A549 (cell line): ENCODE measurements around the gene HOXD12. TPM values are rescaled to one million over a fixed set of nuclear protein-coding genes. Genes with fewer than 3 reads are reported as not detected.
A peak's percentile ranks its signal among the peaks of the same experiment; 100 is the strongest.

ENCODE experiments used
- ATAC-seq, 2 experiments: fragments of 200-7000 bp in 1 of 2; fragments of >200 bp in 1 of 2; cut with Nextera tagmentation in 1 of 2; cut with Tn5 transposase in 1 of 2; 3 replicates each; pipeline versions ENCODE4 v1.8.0 to v1.9.1; 2018 to 2020; ENCODE audit warnings: mild to moderate bottlenecking in 1 of 2, moderate library complexity in 1 of 2
- CTCF ChIA-PET: fragments of 300-600 bp; sonication (Branson Sonifier 250); formaldehyde crosslinking; extraction: SDS; loops from one replicate; lab custom pipeline; 2021; ENCODE audit warnings: antibody characterized with exemption, inconsistent platforms; lab: Yijun Ruan, JAX
- POLR2A ChIA-PET: fragments of 350-600 bp; formaldehyde crosslinking; extraction: SDS; loops from one replicate; lab custom pipeline; 2021; ENCODE audit warnings: antibody characterized with exemption, inconsistent platforms; lab: Yijun Ruan, JAX
- DNase-seq, 2 experiments: peaks; one replicate each; pipeline versions ENCODE4 v3.0.0 to v3.0.0-alpha.2; 2011 to 2016; ENCODE audit warnings: low read depth in 1 of 2, low spot score in 1 of 2
- FAIRE-seq: peaks from 2 replicates; lab custom pipeline; 2011; peaks lifted over from hg19 to GRCh38; lab: Jason Lieb, UNC
- H3K27ac ChIP-seq, 2 experiments: fragments of >200 bp; sonication (Bioruptor Twin); formaldehyde crosslinking; 3 replicates each; pipeline ENCODE4 v1.5.1; 2016 to 2017
- H3K4me1 ChIP-seq: fragments of >200 bp; sonication (Bioruptor Twin); formaldehyde crosslinking; 3 replicates; pipeline ENCODE4 v1.6.1; 2016
- H3K4me2 ChIP-seq: fragments of >200 bp; sonication (Bioruptor Twin); formaldehyde crosslinking; 3 replicates; pipeline ENCODE4 v1.6.1; 2016
- H3K4me3 ChIP-seq: fragments of >200 bp; sonication (Bioruptor Twin); formaldehyde crosslinking; 3 replicates; pipeline ENCODE4 v1.5.1; 2016
- H3K9me3 ChIP-seq: fragments of >200 bp; sonication (Bioruptor Twin); formaldehyde crosslinking; 3 replicates; pipeline ENCODE4 v1.6.1; 2016
- CHD4 ChIP-seq: fragments of 200-600 bp; sonication (generic); IDR thresholded peaks from 2 replicates; pipeline ENCODE4 v1.6.1; 2016; ENCODE audit warnings: antibody characterized with exemption, mild to moderate bottlenecking, borderline replicate concordance
- EHF ChIP-seq: fragments of 250-450 bp; sonication (Bioruptor Pico); IDR thresholded peaks from 2 replicates; pipeline ENCODE4 v1.5.0; 2020; ENCODE audit warnings: mild to moderate bottlenecking
- EP300 ChIP-seq, 2 experiments: fragments of >200 bp; sonication (Bioruptor Twin); formaldehyde crosslinking; IDR thresholded peaks; 2 replicates in 1 of 2; 3 replicates in 1 of 2; pipeline ENCODE4 v1.6.1; 2016 to 2017
- FOSB ChIP-seq: fragments of 250-450 bp; sonication (Bioruptor Pico); IDR thresholded peaks from 2 replicates; pipeline ENCODE4 v1.5.0; 2020; ENCODE audit warnings: mild to moderate bottlenecking, moderate library complexity
- HDAC2 ChIP-seq: fragments of 200-600 bp; sonication (generic); IDR thresholded peaks from 2 replicates; pipeline ENCODE4 v1.6.1; 2016
- HEYL ChIP-seq: fragments of 250-450 bp; sonication (Bioruptor Pico); IDR thresholded peaks from 2 replicates; pipeline ENCODE4 v1.8.0; 2021; ENCODE audit warnings: mild to moderate bottlenecking, moderate library complexity
- HMGXB4 ChIP-seq: fragments of 250-450 bp; sonication (Bioruptor Pico); IDR thresholded peaks from 2 replicates; pipeline ENCODE4 v1.5.0; 2021; ENCODE audit warnings: mild to moderate bottlenecking, moderate library complexity, borderline replicate concordance
- HOXA7 ChIP-seq: fragments of 250-450 bp; sonication (Bioruptor Pico); IDR thresholded peaks from 2 replicates; pipeline ENCODE4 v1.5.0; 2020; ENCODE audit warnings: mild to moderate bottlenecking, moderate library complexity
- JUN ChIP-seq, 2 experiments: fragments of >200 bp; sonication (Bioruptor Twin); formaldehyde crosslinking; IDR thresholded peaks; 2 replicates in 1 of 2; 3 replicates in 1 of 2; pipeline ENCODE4 v1.6.1; 2016 to 2017
- KDM1A ChIP-seq: fragments of 200-600 bp; sonication (generic); IDR thresholded peaks from 2 replicates; pipeline ENCODE4 v1.6.1; 2016; ENCODE audit warnings: low read depth, mild to moderate bottlenecking
- MAFK ChIP-seq: fragments of 450-650 bp; IDR thresholded peaks from 2 replicates; pipeline ENCODE4 v1.6.1; 2014; ENCODE audit not compliant: partially characterized antibody
- MAZ ChIP-seq: fragments of 150-350 bp; IDR thresholded peaks from 2 replicates; pipeline ENCODE4 v1.6.1; 2014; ENCODE audit warnings: antibody characterized with exemption, low read depth, low read length, borderline replicate concordance
- NFE2L2 ChIP-seq: fragments of 150-350 bp; conservative IDR thresholded peaks from 2 replicates; pipeline ENCODE4 v1.6.1; 2014; ENCODE audit warnings: low read length
- NR3C1 ChIP-seq: fragments of >200 bp; sonication (Bioruptor Twin); formaldehyde crosslinking; IDR thresholded peaks from 3 replicates; pipeline ENCODE4 v1.6.1; 2017
- PHF8 ChIP-seq: fragments of 200-600 bp; sonication (generic); IDR thresholded peaks from 2 replicates; pipeline ENCODE4 v1.6.1; 2016; ENCODE audit warnings: low read depth, mild to moderate bottlenecking, antibody characterized with exemption, moderate library complexity, borderline replicate concordance
- RARB ChIP-seq: fragments of 250-450 bp; sonication (Bioruptor Pico); IDR thresholded peaks from 2 replicates; pipeline ENCODE4 v1.8.0; 2021; ENCODE audit warnings: mild to moderate bottlenecking, moderate library complexity
- RNF2 ChIP-seq: fragments of 200-600 bp; sonication (generic); IDR thresholded peaks from 2 replicates; pipeline ENCODE4 v1.6.1; 2016; ENCODE audit warnings: low read depth, mild to moderate bottlenecking, antibody characterized with exemption, moderate library complexity, borderline replicate concordance
- SMC3 ChIP-seq: fragments of >200 bp; sonication (Bioruptor Twin); formaldehyde crosslinking; IDR thresholded peaks from 3 replicates; pipeline ENCODE4 v1.6.1; 2018; ENCODE audit warnings: inconsistent platforms
- TP53 ChIP-seq: fragments of 250-450 bp; sonication (Bioruptor Pico); IDR thresholded peaks from 2 replicates; pipeline ENCODE4 v1.5.0; 2021; ENCODE audit warnings: mild to moderate bottlenecking, moderate library complexity
- ZFP36 ChIP-seq: fragments of 450-650 bp; IDR thresholded peaks from 2 replicates; pipeline ENCODE4 v1.6.1; 2014; ENCODE audit warnings: borderline replicate concordance; ENCODE audit not compliant: partially characterized antibody
- WGBS: methylation state at CpG from one replicate; pipeline ENCODE4 v1.1.6; 2017; ENCODE audit errors: missing lambda C conversion rate; 5-methylcytosine and 5-hydroxymethylcytosine counted together
- polyA plus RNA-seq, 4 experiments: library from polyadenylated mRNA; depleted of rRNA in 3 of 4; stranded (reverse); fragments of >200 nt; fragmentation: RNase III in 1 of 4; extraction: RNeasy Plus Mini Kit Qiagen cat#74134 plus additional on column Dnase treatment in 1 of 4; gene quantifications; 2 replicates in 3 of 4; 3 replicates in 1 of 4; pipeline ENCODE4 v1.2.3, GENCODE V29; 2011 to 2017

HOXD12 gene
- polyA plus RNA-seq, 2 of the 4 experiments (the other 2 are of a cell fraction), result not detected

GRCh38 chr2:176102309-176102866 lies 2.8 kb downstream of the HOXD12 start:
- ChIA-PET POLR2A (no interaction called here), CTCF (interaction anchor here (1.3 to 2.6 kb wide), 4 partner anchors 9 to 550 kb away, joined by 3 to 17 read pairs (median 8); no protein-coding TSS in a partner anchor)
- no peak for ATAC-seq
- WGBS, result 75% methylated on average over 7 of the region's 7 CpGs
- peaks cover 29% of the 10 kb centered on the region for H3K4me1 ChIP-seq
- FAIRE-seq, result no peak
- no peak overlapping the region for H3K4me2 ChIP-seq
- H3K9me3 ChIP-seq, result no peaks in the 10 kb centered on the region
- TF ChIP-seq HEYL (CRISPR knock-in tag) (no peak), SMC3 (no peak), HOXA7 (no peak), FOSB (CRISPR knock-in tag) (no peak), HDAC2 (no peak)
- H3K4me3 ChIP-seq, result no peak overlapping the region
- no peak overlapping the region for H3K27ac ChIP-seq
- DNase-seq, result no peak

GRCh38 chr2:176103194-176103593 lies 3.6 kb downstream of the HOXD12 start:
- FAIRE-seq (no peak), ATAC-seq (no peak), DNase-seq (no peak)
- WGBS, result 91% methylated on average over 7 of the region's 7 CpGs
- TF ChIP-seq CHD4, result no peak
- no peak for TF ChIP-seq MAZ
- TF ChIP-seq NR3C1, result no peak
- no peak for TF ChIP-seq KDM1A
- no peak for TF ChIP-seq RNF2
- TF ChIP-seq HMGXB4, result no peak
- TF ChIP-seq PHF8, result no peak
- TF ChIP-seq NFE2L2, result no peak
- no peak for TF ChIP-seq ZFP36
- no peak for TF ChIP-seq RARB (CRISPR knock-in tag)
- no peak for TF ChIP-seq EHF (CRISPR knock-in tag)
- TF ChIP-seq JUN (IDR thresholded peaks at IDR 0.05), result no peak
- TF ChIP-seq HEYL (CRISPR knock-in tag), result no peak
- TF ChIP-seq MAFK, result no peak
- no peak for TF ChIP-seq HDAC2
- peaks cover 30% of the 10 kb centered on the region for H3K4me1 ChIP-seq
- no peaks in the 10 kb centered on the region for H3K9me3 ChIP-seq
- CTCF ChIA-PET, result interaction anchor here (1.1 to 2.6 kb wide), 6 partner anchors 8 to 736 kb away, joined by 4 to 17 read pairs (median 8); partner anchors contain the start of gene HOXD13
- no peak overlapping the region for H3K4me3 ChIP-seq
- H3K27ac ChIP-seq, result no peak overlapping the region
- no peak overlapping the region for H3K4me2 ChIP-seq
- POLR2A ChIA-PET, result no interaction called here

- peaks cover 30% of the 10 kb centered on the region for H3K4me1 ChIP-seq
- ChIA-PET CTCF (interaction anchor here (0.8 to 2.3 kb wide), 12 partner anchors 8 to 736 kb away, joined by 3 to 9 read pairs (median 4); partner anchors contain the start of gene HOXD13), POLR2A (interaction anchor here (0.6 to 1.2 kb wide), 4 partner anchors 102 to 1161 kb away, joined by 3 to 5 read pairs (median 3); partner anchors contain the start of genes LNPK, MTX2 and NFE2L2)
- H3K9me3 ChIP-seq, result no peaks in the 10 kb centered on the region
- 62% methylated on average over 17 of the region's 17 CpGs for WGBS
- FAIRE-seq (no peak), ATAC-seq (no peak; a peak in 1 of 6 replicates), DNase-seq (no peak)
- TF ChIP-seq EP300 (IDR thresholded peaks at IDR 0.05) (0 out of 5 replicates have a peak, but pooled peaks of 1 of the 2 experiments have one; percentile 27), TP53 (no peak)
- peak overlapping the region; percentile 56 for H3K4me3 ChIP-seq
- H3K4me2 ChIP-seq, result peak overlapping the region; percentile 97
- peak overlapping the region; percentile 21 to 90; a peak in 4 of 6 replicates for H3K27ac ChIP-seq
These were observed 4.2 kb downstream of the HOXD12 start for GRCh38 chr2:176103742-176104315.
